ENCODE data around the gene ZNF672. TPM values are rescaled to one million over a fixed set of nuclear protein-coding genes. Genes with fewer than 3 reads are reported as not detected.
A peak's percentile ranks its signal among the peaks of the same experiment; 100 is the strongest.

ZNF672 gene
- total RNA-seq, 4 donors from 2014 or later = 15.0 to 34.3 (median 24.0) TPM

DNA sequence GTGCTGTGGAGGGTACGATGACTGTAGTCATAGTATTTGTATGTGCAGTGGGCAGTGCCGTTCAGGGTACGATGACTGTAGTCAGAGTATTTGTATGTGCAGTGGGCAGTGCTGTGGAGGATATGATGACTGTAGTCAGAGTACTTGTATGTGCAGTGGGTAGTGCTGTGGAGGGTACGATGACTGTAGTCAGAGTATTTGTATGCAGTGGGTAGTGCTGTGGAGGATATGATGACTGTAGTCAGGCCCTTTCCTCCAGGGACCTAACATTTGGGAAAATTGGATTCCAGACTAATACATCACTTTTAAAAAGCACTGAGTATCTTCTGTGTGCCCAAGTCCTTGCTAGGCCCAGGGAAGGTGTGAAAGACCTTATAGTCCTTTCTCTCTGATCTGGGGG lies 2.9 kb downstream of the ZNF672 start:
- peaks cover 0 to 9% of the 10 kb centered on the region in 2 donors for H3K4me1 ChIP-seq
- H3K27ac ChIP-seq = no peak overlapping the region
- no peaks in the 10 kb centered on the region for H3K36me3 ChIP-seq
- TF ChIP-seq POLR2A (IDR thresholded peaks at IDR 0.05) = no peak
- TF ChIP-seq, protein P1, sequence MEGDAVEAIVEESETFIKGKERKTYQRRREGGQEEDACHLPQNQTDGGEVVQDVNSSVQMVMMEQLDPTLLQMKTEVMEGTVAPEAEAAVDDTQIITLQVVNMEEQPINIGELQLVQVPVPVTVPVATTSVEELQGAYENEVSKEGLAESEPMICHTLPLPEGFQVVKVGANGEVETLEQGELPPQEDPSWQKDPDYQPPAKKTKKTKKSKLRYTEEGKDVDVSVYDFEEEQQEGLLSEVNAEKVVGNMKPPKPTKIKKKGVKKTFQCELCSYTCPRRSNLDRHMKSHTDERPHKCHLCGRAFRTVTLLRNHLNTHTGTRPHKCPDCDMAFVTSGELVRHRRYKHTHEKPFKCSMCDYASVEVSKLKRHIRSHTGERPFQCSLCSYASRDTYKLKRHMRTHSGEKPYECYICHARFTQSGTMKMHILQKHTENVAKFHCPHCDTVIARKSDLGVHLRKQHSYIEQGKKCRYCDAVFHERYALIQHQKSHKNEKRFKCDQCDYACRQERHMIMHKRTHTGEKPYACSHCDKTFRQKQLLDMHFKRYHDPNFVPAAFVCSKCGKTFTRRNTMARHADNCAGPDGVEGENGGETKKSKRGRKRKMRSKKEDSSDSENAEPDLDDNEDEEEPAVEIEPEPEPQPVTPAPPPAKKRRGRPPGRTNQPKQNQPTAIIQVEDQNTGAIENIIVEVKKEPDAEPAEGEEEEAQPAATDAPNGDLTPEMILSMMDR (IDR thresholded peaks at IDR 0.05) = no peak
- no peak overlapping the region for H3K4me3 ChIP-seq
- H3K27me3 ChIP-seq = no peaks in the 10 kb centered on the region
- DNase-seq = no peak
- H3K9me3 ChIP-seq = no peaks in the 10 kb centered on the region
- intact Hi-C loops (cut with DNase I; ENCODE audit: low total_unique reads) = no loop called here

DNA sequence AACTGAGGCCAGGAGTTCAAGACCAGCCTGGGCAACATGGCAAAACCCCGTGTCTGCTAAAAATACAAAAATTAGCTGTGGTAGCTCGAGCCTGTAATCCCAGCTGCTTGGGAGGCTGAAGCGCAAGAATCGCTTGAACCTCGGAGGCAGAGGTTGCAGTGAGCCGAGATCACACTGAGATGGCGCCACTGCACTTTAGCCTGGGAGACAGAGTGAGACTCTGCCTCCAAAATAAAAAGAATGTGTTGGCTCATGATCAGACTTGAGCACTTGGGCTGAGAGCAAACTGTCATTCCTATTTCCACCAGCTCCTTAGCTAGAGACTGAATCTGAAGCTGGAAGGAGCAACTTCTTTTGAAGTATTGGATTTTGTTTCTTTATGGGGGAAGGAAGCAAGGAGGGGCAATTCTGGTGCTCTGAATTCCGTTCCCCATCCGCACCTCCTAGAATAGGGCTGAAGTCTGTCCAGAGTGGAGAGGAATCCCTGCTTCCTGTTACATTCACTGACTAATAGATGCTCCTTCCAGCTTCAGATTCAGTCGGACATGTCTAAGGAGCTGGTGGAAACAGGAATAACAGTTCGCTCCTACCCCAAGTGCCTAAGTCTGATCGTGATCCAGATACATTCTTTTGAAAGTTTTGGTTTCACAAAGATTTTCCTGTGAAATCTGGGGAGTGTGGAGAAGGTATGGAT lies 3.8 kb downstream of the ZNF672 start:
- no peak for DNase-seq
- no peaks in the 10 kb centered on the region for H3K9me3 ChIP-seq
- H3K4me3 ChIP-seq = no peak overlapping the region
- no peaks in the 10 kb centered on the region for H3K36me3 ChIP-seq
- no peak for TF ChIP-seq POLR2A (IDR thresholded peaks at IDR 0.05)
- TF ChIP-seq, protein P1 (IDR thresholded peaks at IDR 0.05) = peak in 2 of 4 experiments; percentile 22 to 29
- H3K4me1 ChIP-seq = peaks cover 0 to 9% of the 10 kb centered on the region in 2 donors
- H3K27me3 ChIP-seq = no peaks in the 10 kb centered on the region
- no peak overlapping the region for H3K27ac ChIP-seq
- intact Hi-C loops (cut with DNase I; ENCODE audit: low total_unique reads) = no loop called here

DNA sequence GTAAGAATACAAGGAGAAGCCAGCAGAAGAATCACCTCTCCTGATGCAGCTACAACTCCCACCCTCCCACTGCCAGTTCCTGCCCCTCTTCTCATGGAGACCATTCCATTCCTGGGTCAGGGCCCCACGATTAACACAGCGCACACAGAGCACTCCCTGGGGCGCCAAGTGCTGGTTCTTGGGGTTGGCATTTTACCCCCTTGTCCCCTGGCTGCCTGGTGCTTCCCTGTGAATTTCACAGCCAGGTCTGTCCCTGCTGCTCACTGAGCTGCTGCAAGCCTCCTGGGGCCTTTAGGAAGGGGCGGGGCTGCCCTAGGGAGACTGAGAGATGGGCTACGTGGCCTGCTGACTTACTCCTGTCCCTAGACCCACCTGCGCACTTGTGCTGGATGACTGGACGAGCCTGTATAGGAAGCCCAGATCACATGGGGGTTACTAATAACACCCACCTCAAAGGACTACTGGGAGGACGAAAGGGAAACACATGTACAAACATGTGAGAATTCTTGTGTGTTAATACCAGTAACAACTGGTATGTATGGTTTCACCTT lies 4.8 kb downstream of the ZNF672 start:
- Histone ChIP-seq H3K4me3 (no peak overlapping the region), H3K9me3 (no peaks in the 10 kb centered on the region), H3K27me3 (no peaks in the 10 kb centered on the region), H3K4me1 (peaks cover 0 to 9% of the 10 kb centered on the region in 2 donors), H3K36me3 (no peaks in the 10 kb centered on the region), H3K27ac (no peak overlapping the region)
- DNase-seq = no peak
- TF ChIP-seq, protein P1 (IDR thresholded peaks at IDR 0.05) = no peak
- TF ChIP-seq POLR2A (IDR thresholded peaks at IDR 0.05) = no peak
- intact Hi-C loops (cut with DNase I; ENCODE audit: low total_unique reads) = no loop called here

DNA sequence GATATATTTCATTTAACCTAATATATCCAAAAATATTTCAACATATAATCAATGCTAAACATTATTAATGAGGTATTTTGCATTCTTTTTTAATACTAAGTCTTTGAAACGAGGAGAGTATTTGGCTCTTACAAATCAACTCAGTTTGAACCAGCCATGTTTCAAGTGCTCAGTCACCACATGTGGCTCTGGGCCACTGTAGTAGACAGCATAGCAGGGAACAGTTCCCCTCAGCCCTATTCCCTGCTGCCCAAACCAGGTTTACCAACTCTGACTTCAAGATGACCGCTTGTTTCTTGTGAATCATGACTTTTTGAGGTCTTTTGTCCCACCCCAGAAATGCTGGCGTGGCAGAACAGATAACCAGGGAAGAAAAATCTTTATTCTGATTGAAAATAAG lies 5.7 kb downstream of the ZNF672 start:
- H3K4me1 ChIP-seq = peaks cover 0 to 9% of the 10 kb centered on the region in 2 donors
- H3K4me3 ChIP-seq = no peak overlapping the region
- no peaks in the 10 kb centered on the region for H3K27me3 ChIP-seq
- intact Hi-C loops (cut with DNase I; ENCODE audit: low total_unique reads) = no loop called here
- H3K27ac ChIP-seq = no peak overlapping the region
- no peaks in the 10 kb centered on the region for H3K36me3 ChIP-seq
- no peaks in the 10 kb centered on the region for H3K9me3 ChIP-seq
- no peak for DNase-seq
- TF ChIP-seq, protein P1 (IDR thresholded peaks at IDR 0.05) = no peak
- no peak for TF ChIP-seq POLR2A (IDR thresholded peaks at IDR 0.05)

DNA sequence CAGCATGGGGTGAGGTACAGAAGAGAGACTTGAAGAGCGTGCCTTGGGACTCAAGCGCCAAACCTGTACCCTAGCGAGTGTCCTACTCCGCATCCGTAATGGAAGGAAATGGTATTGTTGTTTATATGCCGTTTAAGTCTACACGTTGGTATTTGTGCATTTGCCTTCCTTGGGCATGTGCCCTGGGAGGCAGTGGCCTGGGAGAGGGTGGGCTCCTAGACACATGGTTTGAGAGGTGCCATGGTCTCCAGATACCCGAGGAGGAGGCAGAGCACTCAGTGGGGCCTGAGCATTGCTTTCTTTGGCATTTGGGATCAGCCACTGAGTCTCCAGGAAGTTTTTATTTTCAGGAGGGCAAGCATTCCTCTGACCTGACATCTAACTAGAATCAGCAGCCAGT lies 6.5 kb downstream of the ZNF672 start:
- Histone ChIP-seq H3K27ac (no peak overlapping the region), H3K27me3 (no peaks in the 10 kb centered on the region), H3K36me3 (no peaks in the 10 kb centered on the region), H3K4me1 (peaks cover 0 to 3% of the 10 kb centered on the region in 2 donors), H3K4me3 (no peak overlapping the region), H3K9me3 (no peaks in the 10 kb centered on the region)
- intact Hi-C loops (cut with DNase I; ENCODE audit: low total_unique reads) = no loop called here
- DNase-seq = no peak
- TF ChIP-seq, protein P1 (IDR thresholded peaks at IDR 0.05) = no peak
- TF ChIP-seq POLR2A (IDR thresholded peaks at IDR 0.05) = no peak

Data from uterus (tissue), 4 donors.